ENCODE data around the gene RPL37A. TPM values are rescaled to one million over a fixed set of nuclear protein-coding genes. Genes with fewer than 3 reads are reported as not detected.

Gene RPL37A
- 952 and 1,149 TPM in 2 replicates for total RNA-seq

DNA sequence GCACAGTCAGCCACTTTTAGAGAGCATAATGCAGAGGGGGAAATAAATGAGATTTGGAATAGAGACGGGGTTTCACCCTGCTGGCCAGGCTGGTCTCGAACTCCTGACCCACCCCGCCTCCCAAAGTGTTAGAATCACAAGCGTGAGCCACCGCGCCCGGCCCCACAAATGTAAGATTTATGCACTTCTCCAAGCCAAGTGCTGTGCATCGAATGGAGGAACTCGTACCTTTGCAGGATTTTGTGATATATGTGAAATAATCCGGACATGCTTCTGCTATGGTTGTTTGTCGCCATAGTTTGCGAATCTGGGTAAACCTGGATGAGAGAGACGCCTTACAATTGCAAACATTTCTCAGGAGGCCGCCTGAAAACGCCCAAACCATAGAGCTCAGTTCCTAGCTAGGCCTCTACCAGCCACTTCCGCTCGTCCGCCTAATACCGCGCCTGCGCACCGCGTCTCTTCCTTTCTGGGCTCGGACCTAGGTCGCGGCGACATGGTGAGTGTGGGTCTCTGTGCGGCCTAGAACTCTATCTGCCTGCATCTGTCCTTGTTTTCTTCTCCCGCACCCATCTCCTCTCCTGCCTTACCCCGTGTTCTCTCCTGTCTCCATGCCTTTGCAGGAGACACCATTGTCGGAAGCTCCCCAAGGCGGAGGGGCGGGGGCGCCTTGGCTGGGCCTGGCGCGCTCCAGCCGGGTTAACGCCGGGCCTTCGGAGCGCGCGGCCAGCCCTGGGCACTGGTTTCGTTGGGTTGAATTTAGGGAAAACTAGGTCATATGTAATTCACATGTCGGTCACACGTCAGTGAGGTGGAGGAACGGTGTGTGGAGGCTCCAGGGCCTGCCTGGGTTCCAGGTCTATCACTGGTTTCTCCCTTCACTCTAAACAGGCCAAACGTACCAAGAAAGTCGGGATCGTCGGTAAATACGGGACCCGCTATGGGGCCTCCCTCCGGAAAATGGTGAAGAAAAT is at the start of gene RPL37A:
TSS of gene RPL37A (plus strand) at position 466 of the 974 bp plus-strand sequence. CDS start at position 497, 31 bp downstream.

Other genes starting within 250 kb of the RPL37A start
- gene MARCHF4, start 126.4 kb upstream of the RPL37A start, total RNA-seq, result 4.9 and 5.3 TPM in 2 replicates
- gene SMARCAL1, start 86.4 kb upstream of the RPL37A start, total RNA-seq, result 14.4 and 17.0 TPM in 2 replicates
- gene IGFBP2, start 134.6 kb downstream of the RPL37A start, total RNA-seq, result 9.6 and 17.3 TPM in 2 replicates
- gene IGFBP5, start 196.7 kb downstream of the RPL37A start, total RNA-seq, result 0.48 and 0.65 TPM in 2 replicates